ENCODE measurements around the gene LIMK1. TPM values are rescaled to one million over a fixed set of nuclear protein-coding genes. Genes with fewer than 3 reads are reported as not detected.

The LIMK1 gene
- total RNA-seq, 4 donors from 2014 or later, result 12.8 to 21.5 (median 17.2) TPM

DNA sequence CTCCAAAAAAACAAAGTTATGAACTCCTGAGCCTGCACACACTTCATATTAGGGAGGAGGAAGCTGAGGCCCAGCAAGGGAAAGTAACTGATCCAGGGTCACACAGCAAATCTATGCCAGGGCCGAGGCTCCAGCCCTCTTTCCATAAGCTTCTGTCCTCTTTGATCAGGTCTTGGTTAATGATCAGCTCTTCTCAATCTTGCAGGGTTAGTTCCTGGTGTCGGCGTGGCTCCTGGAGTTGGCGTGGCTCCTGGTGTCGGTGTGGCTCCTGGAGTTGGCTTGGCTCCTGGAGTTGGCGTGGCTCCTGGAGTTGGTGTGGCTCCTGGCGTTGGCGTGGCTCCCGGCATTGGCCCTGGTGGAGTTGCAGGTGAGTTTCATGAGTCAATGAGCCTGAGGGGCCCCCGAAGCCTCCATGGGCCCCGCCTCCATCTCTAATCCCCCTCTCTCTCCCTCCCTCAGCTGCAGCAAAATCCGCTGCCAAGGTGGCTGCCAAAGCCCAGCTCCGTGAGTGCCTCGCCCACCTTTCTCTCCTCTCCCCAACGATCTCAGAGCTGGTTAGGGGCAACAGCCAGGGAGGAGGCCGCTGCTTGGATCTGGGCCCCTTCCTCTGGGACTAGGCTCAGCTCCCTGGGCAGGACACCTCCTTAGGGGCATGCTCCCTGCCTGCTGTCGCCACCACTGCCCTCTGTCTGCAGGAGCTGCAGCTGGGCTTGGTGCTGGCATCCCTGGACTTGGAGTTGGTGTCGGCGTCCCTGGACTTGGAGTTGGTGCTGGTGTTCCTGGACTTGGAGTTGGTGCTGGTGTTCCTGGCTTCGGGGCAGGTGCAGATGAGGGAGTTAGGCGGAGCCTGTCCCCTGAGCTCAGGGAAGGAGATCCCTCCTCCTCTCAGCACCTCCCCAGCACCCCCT, 23.7 kb upstream of the LIMK1 start:
- DNase-seq (ENCODE audit: low spot score in 2 of 2), result peak in 1 of 2 donors; percentile 89
- Histone ChIP-seq H3K4me3 (no peak overlapping the region), H3K36me3 (peaks cover 39% of the 10 kb centered on the region), H3K4me1 (peaks cover 42% of the 10 kb centered on the region), H3K9me3 (no peaks in the 10 kb centered on the region), H3K27me3 (no peaks in the 10 kb centered on the region), H3K27ac (peak overlapping the region; percentile 19)
- TF ChIP-seq POLR2A (IDR thresholded peaks at IDR 0.05) (no peak), EP300 (IDR thresholded peaks at IDR 0.05) (no peak), POLR2AphosphoS5 (IDR thresholded peaks at IDR 0.05) (no peak)
- TF ChIP-seq, protein P1, sequence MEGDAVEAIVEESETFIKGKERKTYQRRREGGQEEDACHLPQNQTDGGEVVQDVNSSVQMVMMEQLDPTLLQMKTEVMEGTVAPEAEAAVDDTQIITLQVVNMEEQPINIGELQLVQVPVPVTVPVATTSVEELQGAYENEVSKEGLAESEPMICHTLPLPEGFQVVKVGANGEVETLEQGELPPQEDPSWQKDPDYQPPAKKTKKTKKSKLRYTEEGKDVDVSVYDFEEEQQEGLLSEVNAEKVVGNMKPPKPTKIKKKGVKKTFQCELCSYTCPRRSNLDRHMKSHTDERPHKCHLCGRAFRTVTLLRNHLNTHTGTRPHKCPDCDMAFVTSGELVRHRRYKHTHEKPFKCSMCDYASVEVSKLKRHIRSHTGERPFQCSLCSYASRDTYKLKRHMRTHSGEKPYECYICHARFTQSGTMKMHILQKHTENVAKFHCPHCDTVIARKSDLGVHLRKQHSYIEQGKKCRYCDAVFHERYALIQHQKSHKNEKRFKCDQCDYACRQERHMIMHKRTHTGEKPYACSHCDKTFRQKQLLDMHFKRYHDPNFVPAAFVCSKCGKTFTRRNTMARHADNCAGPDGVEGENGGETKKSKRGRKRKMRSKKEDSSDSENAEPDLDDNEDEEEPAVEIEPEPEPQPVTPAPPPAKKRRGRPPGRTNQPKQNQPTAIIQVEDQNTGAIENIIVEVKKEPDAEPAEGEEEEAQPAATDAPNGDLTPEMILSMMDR (IDR thresholded peaks at IDR 0.05), result no peak
- 40% methylated on average over 12 of the region's 21 CpGs for WGBS

GRCh38 chr7:74061840-74062539, 21.6 kb upstream of the LIMK1 start:
- no peaks in the 10 kb centered on the region for H3K9me3 ChIP-seq
- peaks cover 34% of the 10 kb centered on the region for H3K36me3 ChIP-seq
- peaks cover 42% of the 10 kb centered on the region for H3K4me1 ChIP-seq
- peak in 1 of 2 donors; percentile 85 for DNase-seq (ENCODE audit: low spot score in 2 of 2)
- peak overlapping the region; percentile 77 for H3K27ac ChIP-seq
- peak overlapping the region; percentile 8 for H3K4me3 ChIP-seq
- no peaks in the 10 kb centered on the region for H3K27me3 ChIP-seq
- peak in 1 of 2 donors; percentile 38 for TF ChIP-seq POLR2A (IDR thresholded peaks at IDR 0.05)
- TF ChIP-seq, protein P1 (IDR thresholded peaks at IDR 0.05), result no peak
- TF ChIP-seq POLR2AphosphoS5 (IDR thresholded peaks at IDR 0.05), result peak in 1 of 3 donors; percentile 57
- WGBS, result 9% methylated on average over 4 of the region's 20 CpGs

- H3K36me3 ChIP-seq, result peaks cover 27% of the 10 kb centered on the region
- peak in 1 of 2 donors; percentile 60 for DNase-seq (ENCODE audit: low spot score in 2 of 2)
- WGBS, result 96% methylated on average over 13 of the region's 14 CpGs
- TF ChIP-seq EP300 (IDR thresholded peaks at IDR 0.05), result no peak
- TF ChIP-seq, protein P1 (IDR thresholded peaks at IDR 0.05), result no peak
- TF ChIP-seq POLR2AphosphoS5 (IDR thresholded peaks at IDR 0.05), result no peak
- no peak for TF ChIP-seq POLR2A (IDR thresholded peaks at IDR 0.05)
- no peak overlapping the region for H3K27ac ChIP-seq
- no peaks in the 10 kb centered on the region for H3K9me3 ChIP-seq
- H3K4me1 ChIP-seq, result peaks cover 37% of the 10 kb centered on the region
- H3K27me3 ChIP-seq, result no peaks in the 10 kb centered on the region
- no peak overlapping the region for H3K4me3 ChIP-seq
These were observed 20.4 kb upstream of the LIMK1 start for GRCh38 chr7:74063223-74063641.

DNA sequence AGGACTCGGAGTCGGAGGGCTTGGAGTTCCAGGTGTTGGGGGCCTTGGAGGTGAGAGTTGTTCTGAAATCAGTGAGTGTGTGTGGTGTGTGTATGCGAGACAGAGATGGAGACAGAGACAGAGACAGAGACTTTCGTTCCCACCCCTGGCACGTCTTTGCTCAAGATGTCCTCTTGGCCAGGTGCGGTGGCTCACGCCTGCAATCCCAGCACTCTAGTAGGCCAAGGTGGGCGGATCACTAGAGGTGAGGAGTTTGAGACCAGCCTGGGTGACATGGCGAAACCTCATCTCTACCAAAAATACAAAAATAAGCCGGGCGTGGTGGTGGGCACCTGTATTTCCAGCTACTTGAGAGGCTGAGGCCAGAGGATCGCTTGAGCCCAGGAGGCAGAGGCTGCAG, 20.0 kb upstream of the LIMK1 start:
- WGBS, result 94% methylated on average over 12 of the region's 12 CpGs
- peaks cover 27% of the 10 kb centered on the region for H3K36me3 ChIP-seq
- H3K27me3 ChIP-seq, result no peaks in the 10 kb centered on the region
- H3K27ac ChIP-seq, result no peak overlapping the region
- no peak overlapping the region for H3K4me3 ChIP-seq
- H3K4me1 ChIP-seq, result peaks cover 36% of the 10 kb centered on the region
- DNase-seq (ENCODE audit: low spot score in 2 of 2), result no peak
- no peaks in the 10 kb centered on the region for H3K9me3 ChIP-seq
- TF ChIP-seq EP300 (IDR thresholded peaks at IDR 0.05) (no peak), POLR2AphosphoS5 (IDR thresholded peaks at IDR 0.05) (no peak), POLR2A (IDR thresholded peaks at IDR 0.05) (no peak)
- TF ChIP-seq, protein P1 (IDR thresholded peaks at IDR 0.05), result no peak

- Histone ChIP-seq H3K27me3 (no peaks in the 10 kb centered on the region), H3K36me3 (peaks cover 25% of the 10 kb centered on the region), H3K9me3 (no peaks in the 10 kb centered on the region), H3K4me3 (no peak overlapping the region), H3K27ac (no peak overlapping the region), H3K4me1 (peaks cover 25% of the 10 kb centered on the region)
- WGBS, result 86% methylated on average over 3 of the region's 4 CpGs
- TF ChIP-seq, protein P1 (IDR thresholded peaks at IDR 0.05), result no peak
- TF ChIP-seq POLR2AphosphoS5 (IDR thresholded peaks at IDR 0.05) (no peak), POLR2A (IDR thresholded peaks at IDR 0.05) (no peak), EP300 (IDR thresholded peaks at IDR 0.05) (no peak)
- DNase-seq (ENCODE audit: low spot score in 2 of 2), result no peak
These were observed 18.9 kb upstream of the LIMK1 start for GRCh38 chr7:74064696-74065095.
